SKM-1 treated with dmso at 0.1 percent for 144 hours (cell line): Measurements from ENCODE around the gene H1-8.

Experiments used
- DNase-seq: peaks from one replicate; lab custom pipeline; 2025; ENCODE audit not compliant: unreplicated experiment; lab: John Stamatoyannopoulos, UW

Gene H1-8

DNA sequence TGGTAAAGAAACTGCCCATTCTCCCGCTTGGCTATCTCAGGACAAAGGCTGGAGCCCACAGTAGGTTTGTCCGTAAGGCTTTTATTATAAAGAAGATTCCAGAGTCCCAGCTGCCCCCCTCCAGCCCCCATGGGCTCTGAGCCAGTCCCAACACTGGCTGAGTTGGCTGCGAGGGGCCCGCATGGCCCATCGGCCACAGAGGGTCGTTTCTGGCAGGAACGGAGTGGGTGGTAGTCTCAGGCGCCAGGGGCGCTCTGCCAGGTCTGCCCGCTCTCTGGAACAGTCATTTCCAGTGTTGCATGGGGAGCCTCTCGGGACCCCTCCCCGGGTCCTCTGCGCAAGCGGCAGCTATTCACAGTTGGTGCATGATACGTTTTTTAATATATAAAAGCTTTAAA lies 12.2 kb downstream of the H1-8 start:
- no peak for DNase-seq

DNA sequence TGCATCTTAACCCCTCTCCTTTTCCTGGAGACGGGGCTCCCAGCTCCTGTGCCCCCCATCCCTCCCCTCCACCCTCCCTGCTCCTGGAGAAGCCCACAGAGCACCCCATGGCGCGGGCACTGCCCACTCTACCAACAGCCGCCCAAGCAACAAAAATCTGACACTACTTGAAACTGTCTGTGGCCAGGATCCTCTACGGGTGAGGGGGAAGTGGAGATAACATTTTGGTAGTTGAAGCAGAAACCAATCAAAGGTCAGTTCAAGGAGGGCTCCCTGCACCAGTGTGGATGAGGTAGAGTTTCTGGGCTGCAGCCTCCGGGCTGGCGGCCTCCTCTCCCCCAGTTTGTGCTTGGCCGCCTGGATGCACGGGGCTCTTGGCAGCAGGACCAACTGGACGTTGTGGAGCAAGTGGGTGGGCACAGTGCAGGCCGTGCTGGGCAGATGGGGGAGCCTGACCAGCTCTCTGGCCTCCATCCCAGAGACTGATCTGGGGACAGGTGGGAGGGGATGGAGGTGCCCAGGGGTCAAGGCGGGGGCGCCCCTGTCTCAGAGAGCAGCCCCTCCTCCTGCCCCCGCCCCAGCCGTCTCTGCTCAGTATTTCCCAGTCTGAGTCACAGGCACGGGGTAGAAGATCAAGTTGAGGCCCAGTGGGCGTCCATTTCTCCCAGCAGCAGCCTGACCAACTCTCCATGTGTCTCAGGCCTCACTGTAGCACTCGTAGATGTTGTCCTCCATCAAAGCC lies 12.8 kb downstream of the H1-8 start:
- no peak for DNase-seq

- DNase-seq, result no peak
Measured at GRCh38 chr3:129556358-129556695, 13.4 kb downstream of the H1-8 start.

DNA sequence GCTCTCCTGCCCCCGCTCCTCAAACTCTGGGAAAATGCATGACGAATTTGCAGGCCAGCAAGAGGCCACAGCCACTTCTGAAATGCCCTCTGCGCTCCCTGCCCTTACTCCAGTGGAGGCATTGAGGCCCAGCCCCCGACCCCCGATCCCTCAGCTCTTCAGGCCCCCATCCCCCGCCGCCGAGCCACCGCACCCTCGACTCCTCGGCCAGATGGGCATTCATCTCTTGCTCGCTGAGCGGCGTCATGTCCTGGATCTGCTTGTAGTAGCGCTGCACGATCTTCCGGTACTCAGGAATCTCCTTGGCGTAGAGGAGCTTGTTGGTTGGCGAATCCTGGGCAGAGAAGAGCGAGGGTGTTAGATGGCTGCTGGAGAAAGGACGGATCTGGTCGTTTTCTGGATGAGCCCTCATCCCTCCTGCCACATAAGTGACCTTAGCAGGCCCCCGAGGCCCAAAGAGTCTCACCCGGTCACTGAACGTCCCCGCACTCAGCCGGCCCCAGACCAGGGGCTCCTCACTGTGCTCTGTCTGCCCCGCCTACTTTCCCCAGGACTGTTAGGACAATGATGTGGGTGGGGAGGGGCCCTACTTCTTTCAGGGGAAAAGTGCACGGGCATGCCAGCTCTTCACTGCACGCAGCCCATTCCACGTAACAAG lies 14.0 kb downstream of the H1-8 start:
- DNase-seq, result no peak

- no peak for DNase-seq
Measured at GRCh38 chr3:129557548-129557894, 14.5 kb downstream of the H1-8 start.

GRCh38 chr3:129558081-129558771 lies 15.3 kb downstream of the H1-8 start:
- DNase-seq, result no peak

DNA sequence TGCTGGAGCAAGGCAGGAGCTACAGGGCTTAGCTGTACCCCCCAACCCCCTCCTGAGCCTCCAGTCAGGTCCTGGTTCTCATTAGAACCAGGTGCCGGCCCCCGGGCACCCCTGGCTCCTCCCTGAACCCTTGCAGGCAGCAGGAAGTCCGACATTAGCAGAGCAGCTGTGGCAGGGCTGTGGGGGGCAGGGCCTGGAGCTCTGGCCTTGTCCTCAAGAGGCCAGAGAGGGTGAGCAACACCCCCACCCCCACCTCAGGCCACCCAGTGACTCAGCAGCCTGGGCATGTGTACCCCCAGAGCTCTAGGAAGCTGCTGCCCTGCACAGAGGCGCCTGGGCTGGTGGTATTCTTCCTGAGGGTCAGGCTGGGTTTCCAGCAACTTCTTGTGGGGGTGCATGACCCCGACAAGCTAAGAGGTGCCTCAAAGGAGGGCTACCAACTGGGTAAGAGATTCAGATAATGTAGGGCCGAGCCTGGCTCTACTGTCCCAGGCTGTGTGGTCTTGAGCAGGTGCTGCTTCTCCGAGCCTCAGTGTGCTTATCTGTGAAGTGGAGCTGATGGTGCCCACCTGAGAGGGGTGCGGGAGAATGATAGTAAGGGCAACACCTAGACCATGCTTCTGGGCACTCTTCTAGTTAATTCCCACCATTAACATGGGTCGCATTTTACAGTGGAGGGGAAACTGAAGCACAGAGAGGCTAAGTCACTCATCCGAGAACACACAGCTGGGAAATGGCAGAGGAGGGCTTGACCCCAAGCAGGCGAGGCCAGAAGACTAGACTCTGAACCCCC lies 16.0 kb downstream of the H1-8 start:
- DNase-seq, result peak; percentile 34

GRCh38 chr3:129559565-129560079 lies 16.6 kb downstream of the H1-8 start:
- DNase-seq, result no peak

GRCh38 chr3:129560269-129560787 lies 17.4 kb downstream of the H1-8 start:
- DNase-seq, result no peak

GRCh38 chr3:129560911-129561594 lies 18.1 kb downstream of the H1-8 start:
- DNase-seq, result no peak

GRCh38 chr3:129561619-129562248 lies 18.8 kb downstream of the H1-8 start:
- DNase-seq, result no peak

- DNase-seq, result no peak
Measured at GRCh38 chr3:129562803-129563202, 19.8 kb downstream of the H1-8 start.

DNA sequence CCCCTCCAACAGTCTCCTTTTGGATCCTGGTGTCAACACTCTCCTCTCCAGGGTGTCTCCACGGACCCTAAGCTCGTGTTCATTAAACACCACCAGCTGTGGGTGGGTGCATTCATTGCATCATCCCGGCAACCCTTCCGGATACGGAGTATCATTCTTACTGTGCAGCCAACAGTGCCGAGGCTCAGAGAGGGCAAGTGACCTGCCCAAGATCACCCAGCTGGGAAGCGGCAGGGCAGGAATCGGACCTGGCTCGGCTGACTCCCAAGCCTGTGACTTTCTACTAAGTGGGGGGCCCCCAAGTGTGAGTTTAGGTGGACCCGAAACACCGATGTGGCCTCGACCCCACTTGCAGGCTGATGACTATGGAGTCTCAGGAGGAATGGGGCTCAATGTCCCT lies 20.4 kb downstream of the H1-8 start:
- no peak for DNase-seq

GRCh38 chr3:129563850-129564535 lies 21.0 kb downstream of the H1-8 start:
- DNase-seq, result no peak

- no peak for DNase-seq
Measured at GRCh38 chr3:129564981-129565644, 22.1 kb downstream of the H1-8 start.

DNA sequence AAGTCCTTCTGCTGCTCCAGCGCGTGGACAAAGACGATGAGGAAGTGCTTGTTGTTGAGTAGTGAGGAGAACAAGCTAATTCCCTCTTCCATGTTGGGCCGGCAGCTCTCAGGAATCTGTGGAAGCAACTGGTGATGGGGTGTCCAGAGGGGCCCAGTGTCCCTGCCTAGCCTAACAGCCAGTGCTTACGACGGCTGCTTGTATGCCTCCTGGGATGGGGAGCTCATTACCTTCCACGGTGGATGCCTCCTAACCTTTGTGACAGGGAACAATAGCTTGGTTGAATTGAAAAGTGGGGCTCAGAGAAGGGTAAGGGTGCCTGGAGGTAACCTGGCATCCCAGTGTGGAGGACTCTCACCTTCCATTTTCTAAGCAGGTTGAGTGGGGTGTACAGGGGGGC lies 22.9 kb downstream of the H1-8 start:
- DNase-seq, result no peak

- no peak for DNase-seq
Measured at GRCh38 chr3:129567176-129567705, 24.3 kb downstream of the H1-8 start.

GRCh38 chr3:129567939-129568338 lies 25.0 kb downstream of the H1-8 start:
- no peak for DNase-seq

DNA sequence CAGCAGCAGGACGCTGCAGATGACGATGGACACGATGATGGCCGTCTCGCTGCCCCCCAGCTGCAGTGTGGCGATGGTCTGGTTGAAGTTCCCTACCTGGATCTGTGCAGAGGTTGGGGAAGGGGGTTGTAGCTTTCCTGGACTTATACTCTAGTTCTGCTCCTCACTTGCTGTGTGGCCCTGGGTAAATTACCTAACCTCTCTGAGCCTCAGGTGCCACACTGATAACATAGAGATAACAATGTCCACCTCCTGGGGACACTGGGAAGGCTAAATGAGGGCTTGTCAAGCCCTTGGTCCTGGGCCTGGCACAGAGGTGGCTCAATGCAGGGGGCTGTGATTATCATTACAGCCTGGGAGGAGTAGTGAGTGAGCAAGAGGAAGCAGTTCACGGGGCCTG lies 26.9 kb downstream of the H1-8 start:
- no peak for DNase-seq
